Heart right ventricle (tissue), 16 donors: Measurements from ENCODE around the gene SOX8. TPM values are rescaled to one million over a fixed set of nuclear protein-coding genes. Genes with fewer than 3 reads are reported as not detected.

Experiments
- ATAC-seq, 8 donors: fragments of 200-7000 bp; cut with Tn5 transposase; one replicate each; pipeline ENCODE4 v1.9.1; 2020; ENCODE audit warnings: mild to moderate bottlenecking in 8 of 8, moderate library complexity in 8 of 8, moderate number of reproducible peaks in 1 of 8
- DNase-seq, 2 donors: peaks; one replicate each; pipeline ENCODE4 v3.0.0-alpha.2; 2020
- H3K27ac ChIP-seq, 10 donors: fragments of 200-600 bp; sonication (generic) in 2 of 10; one replicate each; pipeline versions ENCODE4 v1.5.0 to v1.8.0; 2020 to 2022; ENCODE audit warnings: mild to moderate bottlenecking in 3 of 10
- H3K27me3 ChIP-seq, 7 donors: fragments of 200-600 bp; one replicate each; pipeline ENCODE4 v1.8.0; 2021 to 2022; ENCODE audit warnings: mild to moderate bottlenecking in 2 of 7
- H3K36me3 ChIP-seq, 9 donors: fragments of 200-600 bp; sonication (generic) in 1 of 9; one replicate each; pipeline versions ENCODE4 v1.5.0 to v1.8.0; 2020 to 2022; ENCODE audit warnings: mild to moderate bottlenecking in 2 of 9
- H3K4me1 ChIP-seq, 9 donors: fragments of 200-600 bp; sonication (generic) in 1 of 9; one replicate each; pipeline versions ENCODE4 v1.5.0 to v1.8.0; 2020 to 2022; ENCODE audit warnings: mild to moderate bottlenecking in 4 of 9
- H3K4me3 ChIP-seq, 10 donors: fragments of 200-600 bp; sonication (generic) in 2 of 10; one replicate each; pipeline versions ENCODE4 v1.5.0 to v1.8.0; 2020 to 2022; ENCODE audit warnings: mild to moderate bottlenecking in 7 of 10, moderate library complexity in 2 of 10
- H3K9me3 ChIP-seq, 11 donors: fragments of 200-600 bp in 10 of 11; sonication (generic) in 2 of 11; one replicate each; pipeline versions ENCODE4 v1.5.0 to v1.8.0; 2013 to 2022; ENCODE audit warnings: mild to moderate bottlenecking in 2 of 11, control low read depth in 1 of 11, moderate library complexity in 1 of 11
- WGBS, 2 donors: extraction: QIAGEN DNeasy Blood & Tissue Kit; methylation state at CpG; one replicate each; pipeline ENCODE4 v1.1.7; 2013; ENCODE audit warnings: inconsistent platforms in 1 of 2; 5-methylcytosine and 5-hydroxymethylcytosine counted together
- intact Hi-C, 10 donors: fragments of 100-400 bp; cut with DNase I; formaldehyde crosslinking; loops; one replicate each; pipeline versions ENCODE4 v1.11.1 to v1.14.2; 2022
- polyA plus RNA-seq, 2 donors: library from polyadenylated mRNA; stranded (reverse); fragments of 200-250 nt; gene quantifications; one replicate each; pipeline ENCODE4 v1.2.3, GENCODE V29; 2013
- total RNA-seq, 10 donors: library from RNA; stranded (reverse); fragmentation: NEBNext Ultra II Directional in 3 of 10; extraction: Animal tissue kit (Norgen Biotek cat#: 25700) in 3 of 10; gene quantifications; one replicate each; pipeline versions ENCODE4 v1.2.1 to v1.2.4, GENCODE V29; 2021 to 2023
- TF ChIP-seq, protein P1 (sequence below), 9 donors: fragments of 200-600 bp; sonication (generic) in 2 of 9; IDR thresholded peaks; one replicate each; pipeline versions ENCODE4 v1.5.0 to v1.8.0; 2021 to 2022; ENCODE audit warnings: antibody characterized with exemption in 9 of 9, mild to moderate bottlenecking in 5 of 9, moderate library complexity in 1 of 9
- donor health status: Arrhythmogenic right ventricular cardiomyopathy.
- donor health status: ischemic (EF 13 %, LVEDD 7.1; RV severe dilation, severe dysfunction).
- donor health status: healthy with polysubstance abuse.
- donor health status: DM: no; HTN: yes; CAD: no.
- donor health status: DM: no; HTN: no; CAD: no.
- donor health status: ischemic (EF 25% LVEDD 6.9; RV normal size, moderate dysfunction).
- donor health status: ischemic (EF 25% LVEDD 5.7; RV mildly dilated, moderate dysfunction).
- donor health status: healthy.
- donor health status: DM: yes; HTN: yes; CAD: no.
- donor health status: Ischemic cardiomyopathy.
- donor health status: ischemic (EF 35%, LVEDD 5.7; RV mildly dilated, moderate dysfunction).
- donor health status: nonischemic (EF 11% LVEDD 7.7; RV severe dilation, severe dysfunction).
- donor health status: DM: yes; HTN: yes; CAD: no.
- donor health status: PGD.
- donor health status: ischemic (EF 29% LVEDD 5.4; RV normal size, mild dysfunction).
- donor health status: nonischemic (EF 23%, LVEDD 6.1; RV moderate dilation, normal function).

Gene SOX8
- total and polyA plus RNA-seq, 12 donors = 0.35 to 2.3 (median 1.0) TPM

DNA sequence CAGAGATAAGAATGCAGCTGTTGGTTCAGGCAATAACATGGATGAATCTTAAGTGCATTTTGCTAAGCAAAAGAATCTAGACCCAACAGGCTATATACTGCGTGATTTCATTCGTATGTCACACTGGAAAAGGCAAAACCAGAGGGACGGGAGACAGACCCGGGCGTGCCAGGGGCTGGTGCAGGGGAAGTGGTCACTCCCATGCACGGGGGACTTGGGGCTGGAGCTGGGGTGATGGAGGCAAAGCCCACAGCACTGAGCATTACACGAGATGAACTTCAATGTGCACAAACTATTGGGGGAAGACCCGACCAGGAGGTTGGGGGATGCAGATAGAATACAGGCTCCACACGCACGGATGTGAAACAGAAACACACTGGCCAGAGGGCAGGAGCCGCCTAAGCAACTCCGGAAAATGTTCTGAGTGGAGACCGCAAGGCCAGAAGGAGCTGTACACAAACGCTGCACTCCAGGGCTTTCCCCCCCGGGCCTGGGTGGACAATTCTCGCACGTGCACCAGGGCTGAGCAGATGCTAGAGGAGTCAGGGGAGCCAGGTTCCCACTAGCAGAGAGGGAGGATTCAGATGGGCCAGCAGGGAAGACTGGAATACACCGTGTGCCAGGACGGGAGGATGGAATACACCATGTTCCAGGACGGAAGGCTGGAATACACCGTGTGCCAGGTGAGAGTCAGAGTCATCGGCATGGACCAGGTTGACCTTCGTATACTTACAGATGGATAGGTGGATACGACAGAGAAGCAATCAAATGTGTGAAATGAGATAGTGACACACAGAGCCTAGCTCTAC, 22.1 kb upstream of the SOX8 start:
- H3K9me3 ChIP-seq = peaks cover 0 to 13% (median 0%) of the 10 kb centered on the region in 11 donors
- peaks cover 0 to 8% (median 3%) of the 10 kb centered on the region in 9 donors for H3K4me1 ChIP-seq
- TF ChIP-seq, protein P1, sequence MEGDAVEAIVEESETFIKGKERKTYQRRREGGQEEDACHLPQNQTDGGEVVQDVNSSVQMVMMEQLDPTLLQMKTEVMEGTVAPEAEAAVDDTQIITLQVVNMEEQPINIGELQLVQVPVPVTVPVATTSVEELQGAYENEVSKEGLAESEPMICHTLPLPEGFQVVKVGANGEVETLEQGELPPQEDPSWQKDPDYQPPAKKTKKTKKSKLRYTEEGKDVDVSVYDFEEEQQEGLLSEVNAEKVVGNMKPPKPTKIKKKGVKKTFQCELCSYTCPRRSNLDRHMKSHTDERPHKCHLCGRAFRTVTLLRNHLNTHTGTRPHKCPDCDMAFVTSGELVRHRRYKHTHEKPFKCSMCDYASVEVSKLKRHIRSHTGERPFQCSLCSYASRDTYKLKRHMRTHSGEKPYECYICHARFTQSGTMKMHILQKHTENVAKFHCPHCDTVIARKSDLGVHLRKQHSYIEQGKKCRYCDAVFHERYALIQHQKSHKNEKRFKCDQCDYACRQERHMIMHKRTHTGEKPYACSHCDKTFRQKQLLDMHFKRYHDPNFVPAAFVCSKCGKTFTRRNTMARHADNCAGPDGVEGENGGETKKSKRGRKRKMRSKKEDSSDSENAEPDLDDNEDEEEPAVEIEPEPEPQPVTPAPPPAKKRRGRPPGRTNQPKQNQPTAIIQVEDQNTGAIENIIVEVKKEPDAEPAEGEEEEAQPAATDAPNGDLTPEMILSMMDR (IDR thresholded peaks at IDR 0.05) = no peak
- intact Hi-C loops = loop anchor here in 1 of 10 donors (10.0 kb wide), 1 partner anchor 65 kb away; no protein-coding TSS in a partner anchor
- no peaks in the 10 kb centered on the region for H3K27me3 ChIP-seq
- 88 to 89% methylated on average over 24 of the region's 24 CpGs for WGBS, 2 donors
- H3K36me3 ChIP-seq = peaks cover 0 to 5% (median 0%) of the 10 kb centered on the region in 9 donors
- no peak overlapping the region for H3K27ac ChIP-seq
- ATAC-seq (no peak), DNase-seq (no peak)
- no peak overlapping the region for H3K4me3 ChIP-seq

DNA sequence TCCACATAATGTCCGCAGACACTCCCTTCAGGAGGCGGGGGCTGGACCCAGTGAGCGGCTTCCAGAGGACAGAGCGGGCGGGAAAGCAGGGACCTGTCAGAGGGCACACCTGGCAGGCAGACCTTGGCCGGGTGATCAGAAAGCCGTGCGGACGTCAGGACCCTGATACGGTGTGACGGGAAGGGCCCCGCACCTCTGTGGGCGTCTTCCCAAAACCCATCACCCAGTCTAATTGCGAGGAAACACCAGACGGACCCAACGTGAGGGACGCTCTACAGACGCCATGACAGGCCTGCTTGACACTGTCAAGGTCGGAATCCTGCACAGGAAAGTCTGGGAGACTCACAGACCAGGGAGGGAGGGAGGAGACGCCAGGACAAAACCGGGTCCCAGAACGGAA, 19.2 kb upstream of the SOX8 start:
- DNase-seq = no peak
- TF ChIP-seq, protein P1 (IDR thresholded peaks at IDR 0.05) = no peak
- peaks cover 0 to 25% (median 0%) of the 10 kb centered on the region in 9 donors for H3K36me3 ChIP-seq
- H3K4me3 ChIP-seq = no peak overlapping the region
- peaks cover 0 to 8% (median 3%) of the 10 kb centered on the region in 9 donors for H3K4me1 ChIP-seq
- H3K9me3 ChIP-seq = peaks cover 0 to 9% (median 0%) of the 10 kb centered on the region in 11 donors
- no peaks in the 10 kb centered on the region for H3K27me3 ChIP-seq
- 86 to 92% methylated on average over 22 of the region's 22 CpGs for WGBS, 2 donors
- H3K27ac ChIP-seq = no peak overlapping the region
- intact Hi-C loops = no loop called here
- ATAC-seq = no peak

DNA sequence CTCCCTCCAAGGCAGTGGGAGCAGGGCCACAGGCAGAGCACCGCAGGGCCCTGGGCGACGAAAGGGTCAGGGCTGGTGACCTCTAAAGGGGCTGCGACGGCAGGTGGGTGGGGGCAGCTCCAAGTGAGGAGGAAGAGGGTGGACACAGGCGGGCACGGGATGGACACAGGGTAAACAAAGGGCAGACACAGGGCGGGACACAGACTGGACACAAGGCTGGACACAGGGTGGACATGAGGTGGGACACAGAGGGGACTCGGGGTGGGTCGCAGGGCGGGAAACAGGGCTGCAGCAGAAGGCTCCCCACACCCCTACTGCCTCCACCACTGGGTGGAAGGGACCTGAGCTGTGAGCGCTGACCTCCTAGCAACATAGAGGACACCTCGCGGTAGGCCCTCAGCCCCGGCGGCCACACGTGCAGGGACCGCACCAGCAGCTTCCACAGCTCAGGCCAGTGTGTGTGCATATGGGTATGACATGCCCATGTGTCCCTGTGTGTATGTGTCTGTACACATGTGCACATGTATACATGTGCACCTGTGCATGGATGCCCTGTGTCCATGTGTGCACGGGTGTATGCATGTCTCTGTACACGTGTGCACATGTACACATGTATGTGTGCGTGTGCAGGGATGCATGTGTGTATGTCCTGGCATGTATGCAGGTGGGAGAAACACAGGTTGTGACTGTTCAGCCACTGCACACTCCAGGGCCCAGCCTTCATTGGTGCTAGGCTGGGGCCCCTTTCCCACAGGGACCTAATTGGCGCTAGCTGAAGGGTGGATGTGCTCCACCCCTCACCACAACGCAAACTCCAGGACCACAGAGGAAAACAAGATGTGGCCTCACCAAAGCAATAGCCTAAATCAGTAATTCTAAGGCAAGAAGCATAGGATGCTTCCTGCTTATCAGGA, 18.4 kb upstream of the SOX8 start:
- TF ChIP-seq, protein P1 (IDR thresholded peaks at IDR 0.05) = no peak
- H3K27me3 ChIP-seq = no peaks in the 10 kb centered on the region
- peak in 1 of 8 donors; percentile 33 for ATAC-seq
- DNase-seq = no peak
- H3K9me3 ChIP-seq = peaks cover 0 to 9% (median 0%) of the 10 kb centered on the region in 11 donors
- 85 to 88% methylated on average over 23 of the region's 23 CpGs for WGBS, 2 donors
- H3K4me3 ChIP-seq = peak overlapping the region in 1 of 10 donors; percentile 24
- H3K27ac ChIP-seq = peak overlapping the region in 1 of 10 donors; percentile 67
- H3K36me3 ChIP-seq = peaks cover 0 to 33% (median 0%) of the 10 kb centered on the region in 9 donors
- H3K4me1 ChIP-seq = peaks cover 0 to 8% (median 3%) of the 10 kb centered on the region in 9 donors
- intact Hi-C loops = no loop called here

DNA sequence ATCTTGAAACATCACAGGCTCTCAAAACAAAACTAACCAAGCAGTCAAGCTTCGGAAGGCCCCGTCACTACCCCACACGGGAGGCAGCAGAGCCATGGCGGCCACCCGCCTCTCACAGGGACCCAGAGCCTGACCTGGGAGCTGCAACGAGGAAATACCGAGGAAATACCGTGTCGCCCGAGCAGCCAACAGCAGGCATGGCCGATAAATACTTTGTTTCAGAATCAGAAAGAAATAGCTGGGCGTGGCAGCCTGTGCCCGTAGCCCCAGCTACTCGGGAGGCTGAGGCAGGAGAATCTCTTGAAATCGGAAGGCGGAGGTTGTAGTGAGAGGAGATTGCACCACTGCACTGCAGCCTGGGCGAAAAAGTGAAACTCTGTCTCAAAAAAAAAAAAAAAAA, 17.7 kb upstream of the SOX8 start:
- peak overlapping the region in 2 of 10 donors; percentile 2 to 24 for H3K4me3 ChIP-seq
- H3K4me1 ChIP-seq = peaks cover 0 to 10% (median 3%) of the 10 kb centered on the region in 9 donors
- H3K27ac ChIP-seq = peak overlapping the region in 1 of 10 donors; percentile 67
- no peak for DNase-seq
- intact Hi-C loops = no loop called here
- TF ChIP-seq, protein P1 (IDR thresholded peaks at IDR 0.05) = no peak
- ATAC-seq = peak in 1 of 8 donors; percentile 14
- peaks cover 0 to 33% (median 0%) of the 10 kb centered on the region in 9 donors for H3K36me3 ChIP-seq
- 64 to 68% methylated on average over 17 of the region's 17 CpGs for WGBS, 2 donors
- no peaks in the 10 kb centered on the region for H3K27me3 ChIP-seq
- H3K9me3 ChIP-seq = peaks cover 0 to 9% (median 0%) of the 10 kb centered on the region in 11 donors
